SU-DHL-6 (cell line): ENCODE data around the gene SNX1.

Experiments used
- H2AFZ ChIP-seq: fragments of 200-600 bp; sonication (generic); 2 replicates; pipeline ENCODE4 v1.6.1; 2014; ENCODE audit warnings: low read depth, mild to moderate bottlenecking, moderate library complexity, mixed read lengths, antibody characterized with exemption, low read length; ENCODE audit not compliant: severe bottlenecking
- H3F3A ChIP-seq: fragments of 200-600 bp; shearing (Covaris generic); 2 replicates; pipeline ENCODE4 v1.6.0; 2016; ENCODE audit warnings: antibody characterized with exemption, mild to moderate bottlenecking; ENCODE audit not compliant: insufficient read depth
- H3K27ac ChIP-seq: fragments of 200-600 bp; sonication (generic); 2 replicates; pipeline ENCODE4 v1.5.1; 2016; ENCODE audit warnings: low read depth, mild to moderate bottlenecking, low read length, moderate library complexity, mixed read lengths
- H3K27me3 ChIP-seq: fragments of 200-600 bp; sonication (generic), shearing (Covaris generic); 2 replicates; pipeline ENCODE4 v1.6.0; 2014; ENCODE audit warnings: mild to moderate bottlenecking, low read length
- H3K36me3 ChIP-seq: fragments of 200-600 bp; sonication (generic); 2 replicates; pipeline ENCODE4 v1.6.1; 2014; ENCODE audit warnings: mild to moderate bottlenecking, low read length, mixed read lengths
- H3K4me2 ChIP-seq: fragments of 300-600, 200-600 bp; shearing (Covaris generic), sonication (generic); 2 replicates; pipeline ENCODE4 v1.6.0; 2014; ENCODE audit warnings: low read length, low read depth, mild to moderate bottlenecking; ENCODE audit not compliant: poor library complexity, severe bottlenecking
- H3K4me3 ChIP-seq: fragments of 200-600 bp; sonication (generic); 2 replicates; pipeline ENCODE4 v1.5.1; 2014; ENCODE audit warnings: antibody characterized with exemption, low read length, mild to moderate bottlenecking, mixed read lengths; ENCODE audit not compliant: insufficient read depth, poor library complexity, severe bottlenecking
- H3K79me2 ChIP-seq: fragments of 200-600 bp; sonication (generic); 2 replicates; pipeline ENCODE4 v1.6.1; 2014; ENCODE audit warnings: mild to moderate bottlenecking, low read length, moderate library complexity; ENCODE audit not compliant: insufficient read depth
- H3K9ac ChIP-seq: fragments of 200-600 bp; sonication (generic); 2 replicates; pipeline ENCODE4 v1.7.0; 2014; ENCODE audit warnings: mild to moderate bottlenecking, low read length
- H3K9me2 ChIP-seq: fragments of 200-600 bp; sonication (generic); replicated peaks from 2 replicates; pipeline ENCODE4 v1.6.1; 2014; ENCODE audit warnings: low read length; ENCODE audit not compliant: insufficient read depth
- H3K9me3 ChIP-seq: fragments of 200-600 bp; sonication (generic); 2 replicates; pipeline ENCODE4 v1.6.1; 2014; ENCODE audit warnings: low read length, mixed read lengths; ENCODE audit not compliant: insufficient read depth
- H4K20me1 ChIP-seq: fragments of 200-600 bp; sonication (generic); 2 replicates; pipeline ENCODE4 v1.6.1; 2014; ENCODE audit warnings: low read depth, mild to moderate bottlenecking, antibody characterized with exemption, low read length, moderate library complexity, mixed read lengths
- EZH2phosphoT487 ChIP-seq: fragments of 200-600 bp; sonication (generic), shearing (Covaris generic); conservative IDR thresholded peaks from 2 replicates; pipeline ENCODE4 v1.6.1; 2018; ENCODE audit warnings: mild to moderate bottlenecking, antibody characterized with exemption, low read length, moderate library complexity, mixed read lengths
- TF ChIP-seq, protein P1 (sequence below): fragments of 200-600 bp; sonication (generic); IDR thresholded peaks from one replicate; pipeline ENCODE4 v1.5.1; 2017; ENCODE audit warnings: antibody characterized with exemption, mild to moderate bottlenecking, low read length, moderate library complexity; ENCODE audit not compliant: insufficient read depth, poor library complexity, severe bottlenecking

Gene SNX1

DNA sequence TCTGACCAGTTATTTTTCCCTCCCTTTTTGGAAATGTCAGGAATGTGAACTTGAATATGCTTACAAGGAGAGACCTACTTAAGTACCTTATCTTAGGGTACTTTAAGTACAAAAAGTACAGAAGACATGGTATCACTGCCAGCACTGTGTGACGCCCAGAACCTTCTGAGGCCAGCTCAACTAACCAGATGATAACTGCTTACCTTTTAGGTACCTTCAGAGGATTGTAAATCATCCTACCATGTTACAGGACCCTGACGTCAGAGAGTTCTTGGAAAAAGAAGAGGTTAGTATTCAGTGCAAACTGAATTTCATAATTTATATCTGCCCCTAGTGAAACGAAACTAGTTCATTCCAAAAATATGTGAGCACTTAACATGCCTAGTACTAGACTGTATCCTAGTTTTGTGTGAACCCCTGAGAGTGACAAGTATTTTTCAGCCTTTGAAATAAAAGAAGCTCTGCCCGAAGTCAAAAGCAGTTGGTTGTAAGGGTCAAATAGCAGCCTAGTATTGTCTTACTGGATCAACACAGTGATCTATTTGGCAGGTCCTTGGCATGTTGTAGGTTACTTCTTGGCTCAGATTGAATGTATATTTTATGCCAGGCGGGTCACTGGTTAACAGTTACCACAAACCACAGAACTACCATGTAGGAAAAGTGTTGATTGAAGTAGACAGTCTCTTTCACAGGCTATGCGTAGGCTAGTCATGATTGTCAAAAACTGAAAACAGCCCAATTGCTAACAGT lies 31.9 kb downstream of the SNX1 start:
- peaks cover 22% of the 10 kb centered on the region; the same call in 1 of the 2 replicates for H3K36me3 ChIP-seq
- H3K27ac ChIP-seq, result no peak overlapping the region
- no peaks in the 10 kb centered on the region for H3K9me3 ChIP-seq
- no peaks in the 10 kb centered on the region for H3F3A ChIP-seq
- no peaks in the 10 kb centered on the region for H3K79me2 ChIP-seq
- H3K9me2 ChIP-seq, result no peaks in the 10 kb centered on the region
- no peak overlapping the region for H2AFZ ChIP-seq
- no peak for TF ChIP-seq EZH2phosphoT487
- TF ChIP-seq, protein P1, sequence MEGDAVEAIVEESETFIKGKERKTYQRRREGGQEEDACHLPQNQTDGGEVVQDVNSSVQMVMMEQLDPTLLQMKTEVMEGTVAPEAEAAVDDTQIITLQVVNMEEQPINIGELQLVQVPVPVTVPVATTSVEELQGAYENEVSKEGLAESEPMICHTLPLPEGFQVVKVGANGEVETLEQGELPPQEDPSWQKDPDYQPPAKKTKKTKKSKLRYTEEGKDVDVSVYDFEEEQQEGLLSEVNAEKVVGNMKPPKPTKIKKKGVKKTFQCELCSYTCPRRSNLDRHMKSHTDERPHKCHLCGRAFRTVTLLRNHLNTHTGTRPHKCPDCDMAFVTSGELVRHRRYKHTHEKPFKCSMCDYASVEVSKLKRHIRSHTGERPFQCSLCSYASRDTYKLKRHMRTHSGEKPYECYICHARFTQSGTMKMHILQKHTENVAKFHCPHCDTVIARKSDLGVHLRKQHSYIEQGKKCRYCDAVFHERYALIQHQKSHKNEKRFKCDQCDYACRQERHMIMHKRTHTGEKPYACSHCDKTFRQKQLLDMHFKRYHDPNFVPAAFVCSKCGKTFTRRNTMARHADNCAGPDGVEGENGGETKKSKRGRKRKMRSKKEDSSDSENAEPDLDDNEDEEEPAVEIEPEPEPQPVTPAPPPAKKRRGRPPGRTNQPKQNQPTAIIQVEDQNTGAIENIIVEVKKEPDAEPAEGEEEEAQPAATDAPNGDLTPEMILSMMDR, result no peak
- H3K4me2 ChIP-seq, result no peak overlapping the region
- no peaks in the 10 kb centered on the region for H3K27me3 ChIP-seq
- no peak overlapping the region for H3K9ac ChIP-seq
- no peaks in the 10 kb centered on the region for H4K20me1 ChIP-seq
- no peak overlapping the region for H3K4me3 ChIP-seq

DNA sequence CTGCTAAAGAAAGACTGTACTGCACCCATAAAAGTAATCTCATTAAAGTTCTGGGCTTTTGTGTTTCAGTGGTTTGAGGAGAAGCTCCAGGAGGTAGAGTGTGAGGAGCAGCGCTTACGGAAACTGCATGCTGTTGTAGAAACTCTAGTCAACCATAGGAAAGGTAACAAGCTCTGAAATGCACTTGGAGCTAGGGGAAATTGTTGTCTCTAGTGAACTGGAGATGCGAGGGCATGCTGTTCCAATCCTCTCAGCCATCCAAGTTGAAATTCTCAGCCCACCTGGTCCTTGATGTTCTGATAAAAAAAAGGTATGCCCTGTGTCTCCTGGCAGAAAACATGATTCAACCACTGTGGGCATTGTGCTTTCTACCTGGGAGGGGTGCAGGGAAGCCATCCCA lies 34.4 kb downstream of the SNX1 start:
- Histone ChIP-seq H3K79me2 (no peaks in the 10 kb centered on the region), H3K9me2 (no peaks in the 10 kb centered on the region), H3K4me2 (no peak overlapping the region), H3K36me3 (peaks cover 18% of the 10 kb centered on the region; the same call in 1 of the 2 replicates), H3K9ac (no peak overlapping the region), H3K9me3 (no peaks in the 10 kb centered on the region), H3F3A (no peaks in the 10 kb centered on the region), H3K27ac (no peak overlapping the region), H3K27me3 (no peaks in the 10 kb centered on the region), H3K4me3 (no peak overlapping the region), H4K20me1 (no peaks in the 10 kb centered on the region), H2AFZ (no peak overlapping the region)
- TF ChIP-seq, protein P1, result no peak
- TF ChIP-seq EZH2phosphoT487, result no peak

DNA sequence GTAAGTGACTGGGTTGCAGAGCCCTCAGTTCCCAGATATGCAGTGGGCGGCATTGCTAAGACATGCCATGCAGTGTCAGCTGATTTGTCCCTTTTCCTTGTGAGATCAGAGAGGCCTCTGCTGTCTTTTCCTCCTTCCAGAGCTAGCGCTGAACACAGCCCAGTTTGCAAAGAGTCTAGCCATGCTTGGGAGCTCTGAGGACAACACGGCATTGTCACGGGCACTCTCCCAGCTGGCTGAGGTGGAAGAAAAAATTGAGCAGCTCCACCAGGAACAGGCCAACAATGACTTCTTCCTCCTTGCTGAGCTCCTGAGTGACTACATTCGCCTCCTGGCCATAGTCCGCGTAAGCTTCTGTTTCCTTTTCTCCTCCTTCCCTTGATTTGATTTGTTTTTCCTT lies 35.8 kb downstream of the SNX1 start:
- Histone ChIP-seq H3K4me3 (no peak overlapping the region), H3K36me3 (peaks cover 18% of the 10 kb centered on the region; the same call in 1 of the 2 replicates), H3K4me2 (no peak overlapping the region), H3K9me2 (no peaks in the 10 kb centered on the region), H4K20me1 (no peaks in the 10 kb centered on the region), H3K9me3 (no peaks in the 10 kb centered on the region), H3K79me2 (no peaks in the 10 kb centered on the region), H2AFZ (no peak overlapping the region), H3K9ac (no peak overlapping the region), H3K27me3 (no peaks in the 10 kb centered on the region), H3K27ac (no peak overlapping the region), H3F3A (no peaks in the 10 kb centered on the region)
- no peak for TF ChIP-seq EZH2phosphoT487
- TF ChIP-seq, protein P1, result no peak
